GM12875 (cell line): ENCODE data around the gene ARHGAP45.

Experiments used
- H3K4me3 ChIP-seq: one replicate; pipeline ENCODE4 v1.5.1; 2011; ENCODE audit warnings: low read depth, low read length, control low read depth
- CTCF ChIP-seq: IDR thresholded peaks from 2 replicates; pipeline ENCODE4 v1.5.1; 2011; ENCODE audit warnings: low read depth, mild to moderate bottlenecking, control low read depth, inconsistent platforms, low read length, moderate library complexity, borderline replicate concordance; ENCODE audit not compliant: insufficient read depth

Gene ARHGAP45

GRCh38 chr19:1058112-1058511, 8.9 kb upstream of the ARHGAP45 start:
- no peak for TF ChIP-seq CTCF
- no peak overlapping the region for H3K4me3 ChIP-seq

- H3K4me3 ChIP-seq = no peak overlapping the region
- TF ChIP-seq CTCF = no peak
Measured at GRCh38 chr19:1060689-1061088, 6.3 kb upstream of the ARHGAP45 start.

- TF ChIP-seq CTCF = no peak
- H3K4me3 ChIP-seq = no peak overlapping the region
Measured at GRCh38 chr19:1061987-1062386, 5.0 kb upstream of the ARHGAP45 start.

- no peak for TF ChIP-seq CTCF
- H3K4me3 ChIP-seq = no peak overlapping the region
Measured at GRCh38 chr19:1062387-1063029, 4.5 kb upstream of the ARHGAP45 start.

GRCh38 chr19:1063030-1063908, 3.7 kb upstream of the ARHGAP45 start:
- no peak for TF ChIP-seq CTCF
- H3K4me3 ChIP-seq = no peak overlapping the region

GRCh38 chr19:1063909-1064660, 2.9 kb upstream of the ARHGAP45 start:
- no peak for TF ChIP-seq CTCF
- no peak overlapping the region for H3K4me3 ChIP-seq
